Measurements from ENCODE around the gene ANXA6.

The ANXA6 gene

DNA sequence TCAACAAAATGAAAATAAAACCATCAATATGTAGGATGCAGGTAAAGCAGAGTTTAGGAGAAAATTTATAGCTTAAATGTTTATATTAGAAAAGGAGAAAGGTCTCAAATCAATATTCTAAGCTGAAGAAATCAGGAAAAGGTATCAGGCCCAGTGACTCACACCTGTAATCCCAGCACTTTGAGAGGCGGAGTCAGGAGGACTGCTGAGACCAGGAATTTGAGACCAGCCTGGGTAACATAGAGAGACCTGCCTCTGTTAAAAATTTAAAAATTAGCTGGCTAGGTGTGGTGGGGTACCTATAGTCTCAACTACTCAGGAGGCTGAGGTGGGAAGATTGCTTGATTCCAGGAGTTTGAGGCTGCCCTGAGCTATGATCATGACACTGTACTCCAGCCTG is 34.1 kb upstream of the ANXA6 start:
- H3K4me3 Mint-ChIP-seq = no peak overlapping the region

DNA sequence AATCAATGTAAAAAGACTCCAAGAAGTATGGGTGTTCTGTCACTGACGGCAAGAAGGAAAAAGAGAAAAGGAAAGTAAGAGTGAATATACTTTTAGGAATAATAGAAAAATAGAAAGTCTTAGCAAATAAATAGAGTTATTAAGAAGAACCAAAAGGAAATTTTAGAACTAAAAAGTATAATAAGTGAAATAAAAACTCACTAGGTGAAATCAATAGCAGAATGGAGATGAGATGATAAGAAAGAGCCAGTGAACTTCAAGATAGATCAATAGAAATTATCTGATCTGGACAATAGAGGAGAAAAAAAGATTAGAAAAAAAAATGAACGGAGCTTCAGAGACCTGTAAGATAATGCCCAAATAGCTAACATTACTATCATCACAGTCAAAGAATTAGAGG is 31.6 kb upstream of the ANXA6 start:
- TF ChIP-seq, protein P1, sequence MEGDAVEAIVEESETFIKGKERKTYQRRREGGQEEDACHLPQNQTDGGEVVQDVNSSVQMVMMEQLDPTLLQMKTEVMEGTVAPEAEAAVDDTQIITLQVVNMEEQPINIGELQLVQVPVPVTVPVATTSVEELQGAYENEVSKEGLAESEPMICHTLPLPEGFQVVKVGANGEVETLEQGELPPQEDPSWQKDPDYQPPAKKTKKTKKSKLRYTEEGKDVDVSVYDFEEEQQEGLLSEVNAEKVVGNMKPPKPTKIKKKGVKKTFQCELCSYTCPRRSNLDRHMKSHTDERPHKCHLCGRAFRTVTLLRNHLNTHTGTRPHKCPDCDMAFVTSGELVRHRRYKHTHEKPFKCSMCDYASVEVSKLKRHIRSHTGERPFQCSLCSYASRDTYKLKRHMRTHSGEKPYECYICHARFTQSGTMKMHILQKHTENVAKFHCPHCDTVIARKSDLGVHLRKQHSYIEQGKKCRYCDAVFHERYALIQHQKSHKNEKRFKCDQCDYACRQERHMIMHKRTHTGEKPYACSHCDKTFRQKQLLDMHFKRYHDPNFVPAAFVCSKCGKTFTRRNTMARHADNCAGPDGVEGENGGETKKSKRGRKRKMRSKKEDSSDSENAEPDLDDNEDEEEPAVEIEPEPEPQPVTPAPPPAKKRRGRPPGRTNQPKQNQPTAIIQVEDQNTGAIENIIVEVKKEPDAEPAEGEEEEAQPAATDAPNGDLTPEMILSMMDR (IDR thresholded peaks at IDR 0.05; ENCODE audit: unreplicated experiment in 3 of 3) = no peak
- Mint-ChIP-seq H3K27ac (no peak overlapping the region), H3K4me3 (no peak overlapping the region), H3K27me3 (ENCODE audit: low read depth) (no peaks in the 10 kb centered on the region), H3K36me3 (ENCODE audit: low read depth) (peaks cover 5% of the 10 kb centered on the region), H3K4me1 (peaks cover 20% of the 10 kb centered on the region), H3K9me3 (peaks cover 36% of the 10 kb centered on the region)

More for the DNA sequence above, 34.1 kb upstream of the ANXA6 start:
- Mint-ChIP-seq H3K9me3 (peaks cover 37% of the 10 kb centered on the region), H3K36me3 (ENCODE audit: low read depth) (peaks cover 5% of the 10 kb centered on the region), H3K27me3 (ENCODE audit: low read depth) (no peaks in the 10 kb centered on the region), H3K4me1 (peaks cover 4% of the 10 kb centered on the region), H3K27ac (no peak overlapping the region)
- TF ChIP-seq, protein P1 (IDR thresholded peaks at IDR 0.05; ENCODE audit: unreplicated experiment in 3 of 3) = no peak

DNA sequence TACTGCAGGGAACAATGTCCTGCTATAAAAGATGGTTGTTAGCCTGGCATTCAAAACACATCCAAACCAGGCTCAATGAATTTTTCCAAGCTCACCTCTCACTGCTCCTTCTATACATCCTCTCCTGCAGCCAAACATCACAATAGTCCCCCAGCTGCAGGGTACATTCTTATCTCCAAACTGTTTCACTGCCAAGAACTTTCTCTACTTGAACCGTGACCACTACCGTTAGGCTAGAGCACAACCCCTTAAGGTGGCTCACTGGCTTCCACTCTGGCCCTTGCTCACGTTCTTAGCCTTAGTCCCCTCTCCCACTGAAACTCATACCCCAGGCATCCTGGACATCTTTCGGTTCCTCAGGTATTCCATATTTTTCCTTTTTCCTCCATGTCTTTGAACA is 29.0 kb upstream of the ANXA6 start:
- peaks cover 4% of the 10 kb centered on the region for H3K36me3 Mint-ChIP-seq (ENCODE audit: low read depth)
- peaks cover 29% of the 10 kb centered on the region for H3K9me3 Mint-ChIP-seq
- TF ChIP-seq, protein P1 (IDR thresholded peaks at IDR 0.05; ENCODE audit: unreplicated experiment in 3 of 3) = no peak
- H3K4me3 Mint-ChIP-seq = no peak overlapping the region
- H3K4me1 Mint-ChIP-seq = peaks cover 39% of the 10 kb centered on the region
- no peaks in the 10 kb centered on the region for H3K27me3 Mint-ChIP-seq (ENCODE audit: low read depth)
- H3K27ac Mint-ChIP-seq = peak overlapping the region in 1 of 3 experiments; percentile 48

DNA sequence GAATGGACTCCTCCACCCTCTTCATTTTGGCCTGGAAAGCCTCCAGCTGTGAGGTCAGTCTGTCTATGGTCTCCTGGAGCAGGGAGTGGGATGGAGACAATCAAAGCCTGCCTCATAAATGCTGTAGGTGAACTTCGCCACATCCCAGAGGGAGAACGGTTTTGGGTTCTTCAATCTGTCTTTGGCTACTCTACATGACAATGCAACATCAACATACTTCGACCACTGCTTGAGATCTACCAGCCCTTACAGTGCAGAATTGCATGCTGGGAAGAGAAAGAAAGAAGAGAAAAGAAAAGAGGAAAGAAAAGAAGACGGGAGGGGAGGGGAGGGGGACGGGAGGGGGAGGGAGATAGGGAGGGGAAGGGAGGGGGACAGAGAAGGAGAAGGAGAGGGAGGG is 28.5 kb upstream of the ANXA6 start:
- Mint-ChIP-seq H3K27me3 (ENCODE audit: low read depth) (no peaks in the 10 kb centered on the region), H3K36me3 (ENCODE audit: low read depth) (no peaks in the 10 kb centered on the region), H3K27ac (no peak overlapping the region), H3K4me1 (peaks cover 39% of the 10 kb centered on the region), H3K9me3 (peaks cover 24% of the 10 kb centered on the region), H3K4me3 (no peak overlapping the region)
- TF ChIP-seq, protein P1 (IDR thresholded peaks at IDR 0.05; ENCODE audit: unreplicated experiment in 3 of 3) = no peak

DNA sequence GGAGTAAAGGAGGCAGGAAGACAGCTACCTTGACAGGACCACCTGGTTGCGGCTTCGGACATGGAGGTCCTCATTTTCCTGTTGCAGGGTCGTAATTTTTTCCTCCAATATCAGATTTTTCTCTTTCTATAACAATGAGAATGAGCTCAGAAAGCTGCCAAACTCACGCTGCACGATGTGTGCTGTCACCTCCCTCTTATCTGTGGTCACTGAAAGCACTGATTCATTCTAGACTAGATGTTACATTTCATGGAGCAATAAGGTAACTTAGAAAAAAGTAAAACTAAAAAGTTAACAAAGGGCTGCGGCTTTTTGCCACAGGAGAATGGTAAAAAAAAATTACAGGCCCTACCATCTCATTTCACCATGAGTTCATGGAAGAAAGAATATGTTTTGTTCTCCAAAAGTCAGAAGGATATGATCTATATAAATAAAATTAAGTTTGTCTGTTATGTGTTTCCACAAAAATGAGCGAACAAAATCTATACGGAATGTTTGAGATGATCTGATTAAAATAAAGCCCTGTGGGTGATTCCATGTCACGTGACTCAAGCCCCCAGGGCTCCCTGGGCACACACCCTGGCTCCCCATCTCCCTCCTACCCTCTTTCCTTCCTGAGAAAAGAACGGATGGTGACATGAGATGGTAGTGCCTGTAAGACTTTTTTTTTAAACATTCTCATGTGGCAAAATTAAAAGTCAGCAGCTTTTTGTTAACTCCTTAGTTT is 26.9 kb upstream of the ANXA6 start:
- Mint-ChIP-seq H3K4me1 (peaks cover 39% of the 10 kb centered on the region), H3K27ac (peak overlapping the region; percentile 43 to 89 (median 84)), H3K9me3 (peaks cover 13% of the 10 kb centered on the region), H3K27me3 (ENCODE audit: low read depth) (no peaks in the 10 kb centered on the region), H3K36me3 (ENCODE audit: low read depth) (no peaks in the 10 kb centered on the region), H3K4me3 (no peak overlapping the region)
- TF ChIP-seq, protein P1 (IDR thresholded peaks at IDR 0.05; ENCODE audit: unreplicated experiment in 3 of 3) = no peak

Measured in nephron (organoid).